HL-60 (cell line): ENCODE measurements around the gene CNTNAP2.

Experiments used
- DNase-seq, 2 experiments: peaks; one replicate each; pipeline ENCODE4 v3.0.0-alpha.2; 2010 to 2020; ENCODE audit warnings: low read depth in 1 of 2, low spot score in 1 of 2
- H3K27ac ChIP-seq: fragments of 250-450 bp; sonication (Bioruptor Pico); replicated peaks from 2 replicates; pipeline ENCODE4 v1.5.1; 2020; ENCODE audit warnings: mild to moderate bottlenecking, moderate library complexity
- H3K27me3 ChIP-seq: fragments of 250-450 bp; sonication (Bioruptor Pico); 2 replicates; pipeline ENCODE4 v1.5.1; 2021; ENCODE audit warnings: mild to moderate bottlenecking, moderate library complexity; ENCODE audit not compliant: insufficient read depth, poor library complexity, severe bottlenecking
- H3K4me3 ChIP-seq: replicated peaks from 2 replicates; pipeline ENCODE4 v1.5.1; 2011; ENCODE audit warnings: mild to moderate bottlenecking, control low read depth, low read length; ENCODE audit not compliant: insufficient read depth
- CTCF ChIP-seq: IDR thresholded peaks from one replicate; pipeline ENCODE4 v1.5.1; 2011; ENCODE audit warnings: low read length, control low read depth, inconsistent platforms; ENCODE audit not compliant: insufficient read depth
- GABPA ChIP-seq: IDR thresholded peaks from 2 replicates; pipeline ENCODE4 v1.6.1; 2012; ENCODE audit warnings: low read depth
- POLR2AphosphoS5 ChIP-seq: IDR thresholded peaks from 2 replicates; pipeline ENCODE4 v1.6.1; 2012; ENCODE audit warnings: low read depth
- REST ChIP-seq: IDR thresholded peaks from 2 replicates; pipeline ENCODE4 v1.6.1; 2012; ENCODE audit warnings: low read depth; ENCODE audit not compliant: insufficient replicate concordance
- SPI1 ChIP-seq: IDR thresholded peaks from 2 replicates; pipeline ENCODE4 v1.6.1; 2012; ENCODE audit warnings: low read depth, mild to moderate bottlenecking, borderline replicate concordance

Gene CNTNAP2

GRCh38 chr7:147700702-147701101 lies 1584.1 kb downstream of the CNTNAP2 start:
- H3K27ac ChIP-seq = no peak overlapping the region
- no peaks in the 10 kb centered on the region for H3K27me3 ChIP-seq
- no peak overlapping the region for H3K4me3 ChIP-seq
- no peak for TF ChIP-seq REST
- TF ChIP-seq SPI1 = no peak
- no peak for TF ChIP-seq POLR2AphosphoS5
- no peak for TF ChIP-seq GABPA
- TF ChIP-seq CTCF = no peak
- no peak for DNase-seq

- Histone ChIP-seq H3K4me3 (no peak overlapping the region), H3K27ac (no peak overlapping the region), H3K27me3 (no peaks in the 10 kb centered on the region)
- DNase-seq = no peak
- TF ChIP-seq POLR2AphosphoS5 (no peak), CTCF (no peak), GABPA (no peak), REST (no peak), SPI1 (no peak)
Observed at GRCh38 chr7:147707926-147708325, 1591.3 kb downstream of the CNTNAP2 start.

- no peak for DNase-seq
- H3K27ac ChIP-seq = no peak overlapping the region
- TF ChIP-seq REST = no peak
- TF ChIP-seq GABPA = no peak
- TF ChIP-seq POLR2AphosphoS5 = no peak
- no peak for TF ChIP-seq CTCF
- no peak for TF ChIP-seq SPI1
- no peak overlapping the region for H3K4me3 ChIP-seq
- H3K27me3 ChIP-seq = no peaks in the 10 kb centered on the region
Observed at GRCh38 chr7:147708871-147709270, 1592.3 kb downstream of the CNTNAP2 start.
